GM21717 (cell line): ENCODE data around the gene ACY1.

Experiments used
- ATAC-seq: cut with Tn5 transposase; IDR thresholded peaks from one replicate; pipeline ENCODE4 v1.9.1; 2021; ENCODE audit warnings: mild to moderate bottlenecking, moderate library complexity; ENCODE audit not compliant: unreplicated experiment

Gene ACY1

GRCh38 chr3:51962854-51963530, 20.3 kb upstream of the ACY1 start:
- no peak for ATAC-seq

GRCh38 chr3:51963951-51964451, 19.3 kb upstream of the ACY1 start:
- ATAC-seq = no peak

- ATAC-seq = no peak
These were observed 18.8 kb upstream of the ACY1 start for GRCh38 chr3:51964521-51964920.

GRCh38 chr3:51966016-51966415, 17.3 kb upstream of the ACY1 start:
- no peak for ATAC-seq

GRCh38 chr3:51966486-51966885, 16.8 kb upstream of the ACY1 start:
- no peak for ATAC-seq

GRCh38 chr3:51966922-51967383, 16.4 kb upstream of the ACY1 start:
- ATAC-seq = no peak

- ATAC-seq = no peak
These were observed 15.8 kb upstream of the ACY1 start, which contains the start of gene PCBP4 for GRCh38 chr3:51967384-51968169. TSS of gene PCBP4 (minus strand) at chr3:51967454. CDS start at chr3:51961240, 6,214 bp downstream.

GRCh38 chr3:51968170-51968775, 15.1 kb upstream of the ACY1 start:
- no peak for ATAC-seq

GRCh38 chr3:51968883-51969678, 14.3 kb upstream of the ACY1 start:
- ATAC-seq = no peak

GRCh38 chr3:51969841-51970240, 13.5 kb upstream of the ACY1 start:
- ATAC-seq = no peak

GRCh38 chr3:51970606-51971300, 12.6 kb upstream of the ACY1 start:
- no peak for ATAC-seq

GRCh38 chr3:51971350-51971749, 12.0 kb upstream of the ACY1 start:
- no peak for ATAC-seq

- ATAC-seq = peak; percentile 13
These were observed 8.9 kb upstream of the ACY1 start for GRCh38 chr3:51974277-51974962.

- peak; percentile 42 for ATAC-seq
These were observed 8.1 kb upstream of the ACY1 start, which contains the start of gene ABHD14A for GRCh38 chr3:51974963-51975851. TSS of gene ABHD14A (plus strand) at chr3:51975064. CDS start at chr3:51975136, 72 bp downstream.

- ATAC-seq = no peak
These were observed 7.3 kb upstream of the ACY1 start for GRCh38 chr3:51975852-51976549.

GRCh38 chr3:51977446-51978142, 5.7 kb upstream of the ACY1 start:
- ATAC-seq = no peak

GRCh38 chr3:51978143-51978502, 5.2 kb upstream of the ACY1 start:
- no peak for ATAC-seq
